SK-N-SH (cell line): ENCODE data around the gene MSANTD7. TPM values are rescaled to one million over a fixed set of nuclear protein-coding genes. Genes with fewer than 3 reads are reported as not detected.

Experiments
- CTCF ChIA-PET: fragments of 300-600, 350-600 bp; formaldehyde crosslinking; extraction: SDS; loops from one replicate; lab custom pipeline; 2021; lab: Yijun Ruan, JAX
- POLR2A ChIA-PET: fragments of 350-600 bp; sonication (Branson Sonifier 250); formaldehyde crosslinking; extraction: SDS; loops from one replicate; lab custom pipeline; 2020; ENCODE audit warnings: antibody characterized with exemption, inconsistent platforms; lab: Yijun Ruan, JAX
- DNase-seq: peaks from one replicate; pipeline ENCODE4 v3.0.0; 2012
- H2AFZ ChIP-seq: fragments of 200-600 bp; sonication (generic); 2 replicates; pipeline ENCODE4 v1.8.1; 2016; ENCODE audit warnings: antibody characterized with exemption, mild to moderate bottlenecking, low read depth
- H3F3A ChIP-seq: fragments of 200-600 bp; sonication (generic); replicated peaks from 2 replicates; pipeline ENCODE3; 2016; ENCODE audit warnings: antibody characterized with exemption, mild to moderate bottlenecking; ENCODE audit not compliant: insufficient read depth
- H3K27ac ChIP-seq, 2 experiments: fragments of 200-500 bp in 1 of 2; fragments of 200-600 bp in 1 of 2; sonication (Bioruptor generic) in 1 of 2; sonication (generic), shearing (Covaris generic) in 1 of 2; 2 replicates each; pipeline versions ENCODE4 v1.5.1 to v1.6.1; 2014 to 2016; ENCODE audit warnings: low read depth in 2 of 2, inconsistent platforms in 1 of 2, low read length in 1 of 2, mild to moderate bottlenecking in 1 of 2, mixed read lengths in 1 of 2
- H3K27me3 ChIP-seq: fragments of 200-600 bp; sonication (generic), shearing (Covaris generic); 2 replicates; pipeline ENCODE4 v1.6.1; 2016; ENCODE audit warnings: mixed run types; ENCODE audit not compliant: insufficient read depth
- H3K36me3 ChIP-seq, 2 experiments: fragments of 200-500 bp in 1 of 2; fragments of 200-600 bp in 1 of 2; sonication (Bioruptor generic) in 1 of 2; sonication (generic) in 1 of 2; replicated peaks in 1 of 2; 2 replicates each; pipeline versions ENCODE3 to v1.5.1; 2014 to 2016; ENCODE audit warnings: low read length in 1 of 2, mild to moderate bottlenecking in 1 of 2; ENCODE audit not compliant: insufficient read depth in 2 of 2, control insufficient read depth in 1 of 2
- H3K4me1 ChIP-seq, 2 experiments: fragments of 200-500 bp in 1 of 2; fragments of 200-600 bp in 1 of 2; sonication (Bioruptor generic) in 1 of 2; sonication (generic), shearing (Covaris generic) in 1 of 2; 2 replicates each; pipeline versions ENCODE4 v1.5.1 to v1.6.1; 2014 to 2016; ENCODE audit warnings: low read depth in 1 of 2, low read length in 1 of 2, mixed run types in 1 of 2; ENCODE audit not compliant: insufficient read depth in 2 of 2, control insufficient read depth in 1 of 2
- H3K4me2 ChIP-seq: fragments of 200-600 bp; sonication (generic), shearing (Covaris generic); 2 replicates; pipeline ENCODE4 v1.6.1; 2017; ENCODE audit warnings: mixed run types
- H3K4me3 ChIP-seq, 2 experiments: fragments of 200-500 bp in 1 of 2; fragments of 200-600 bp in 1 of 2; sonication (Bioruptor generic) in 1 of 2; sonication (generic), shearing (Covaris generic) in 1 of 2; 2 replicates each; pipeline versions ENCODE4 v1.5.1 to v1.8.1; 2014 to 2016; ENCODE audit warnings: low read depth in 2 of 2, inconsistent platforms in 1 of 2, low read length in 1 of 2, mild to moderate bottlenecking in 1 of 2, mixed read lengths in 1 of 2, moderate library complexity in 1 of 2
- H3K79me2 ChIP-seq: fragments of 200-600 bp; sonication (generic); 2 replicates; pipeline ENCODE4 v1.8.1; 2017; ENCODE audit warnings: mild to moderate bottlenecking; ENCODE audit not compliant: insufficient read depth
- H3K9ac ChIP-seq: fragments of 200-600 bp; sonication (generic); 2 replicates; pipeline ENCODE4 v1.6.1; 2017; ENCODE audit warnings: mixed run types
- H3K9me2 ChIP-seq: fragments of 200-600 bp; sonication (generic); 2 replicates; pipeline ENCODE4 v1.6.1; 2017; ENCODE audit warnings: mixed run types
- H3K9me3 ChIP-seq: fragments of 200-600 bp; sonication (generic); 2 replicates; pipeline ENCODE4 v1.6.1; 2017; ENCODE audit warnings: mixed run types, mild to moderate bottlenecking, moderate library complexity
- H4K20me1 ChIP-seq: fragments of 200-600 bp; sonication (generic); 2 replicates; pipeline ENCODE4 v1.6.1; 2017; ENCODE audit warnings: mild to moderate bottlenecking, mixed run types; ENCODE audit not compliant: insufficient read depth
- EZH2phosphoT487 ChIP-seq: fragments of 200-600 bp; sonication (generic); IDR thresholded peaks from 2 replicates; pipeline ENCODE4 v1.6.1; 2017; ENCODE audit warnings: low read depth, mixed run types, mild to moderate bottlenecking, antibody characterized with exemption, moderate library complexity, borderline replicate concordance
- FOSL2 ChIP-seq: IDR thresholded peaks from 2 replicates; pipeline ENCODE4 v1.4.0; 2012; ENCODE audit warnings: low read depth, mild to moderate bottlenecking, moderate library complexity, borderline replicate concordance
- FOXJ3 ChIP-seq: sonication (generic); formaldehyde crosslinking; IDR thresholded peaks from 2 replicates; pipeline ENCODE4 v1.5.1; 2020; ENCODE audit warnings: mild to moderate bottlenecking, missing genetic modification reagents
- JUND ChIP-seq: IDR thresholded peaks from 2 replicates; pipeline ENCODE4 v1.4.0; 2012
- MXI1 ChIP-seq: IDR thresholded peaks from 2 replicates; pipeline ENCODE4 v1.6.1; 2012; ENCODE audit warnings: mild to moderate bottlenecking, low read depth, low read length, improper control_type of control experiment
- NFIC ChIP-seq: IDR thresholded peaks from 2 replicates; pipeline ENCODE4 v1.4.0; 2012; ENCODE audit warnings: borderline replicate concordance
- POLR2AphosphoS5 ChIP-seq: IDR thresholded peaks from 2 replicates; pipeline ENCODE4 v1.6.1; 2012; ENCODE audit warnings: low read depth, low read length
- SIN3A ChIP-seq: IDR thresholded peaks from 2 replicates; pipeline ENCODE4 v1.6.1; 2012; ENCODE audit warnings: low read depth, mild to moderate bottlenecking, low read length, moderate library complexity, borderline replicate concordance
- WGBS: methylation state at CpG from one replicate; pipeline ENCODE4 v1.1.6; 2017; ENCODE audit warnings: low lambda C conversion rate; 5-methylcytosine and 5-hydroxymethylcytosine counted together
- polyA plus RNA-seq, 3 experiments: library from polyadenylated mRNA; depleted of rRNA; stranded (reverse); fragments of >200 nt; gene quantifications; 2 replicates each; pipeline ENCODE4 v1.2.3, GENCODE V29; 2012
- TF ChIP-seq, protein P1 (sequence below): fragments of 200-600 bp; sonication (generic); IDR thresholded peaks from 2 replicates; pipeline ENCODE4 v1.6.1; 2017; ENCODE audit warnings: antibody characterized with exemption, mild to moderate bottlenecking, moderate library complexity
- TF ChIP-seq, protein P2 (sequence below): IDR thresholded peaks from 2 replicates; pipeline ENCODE4 v1.4.0; 2012; ENCODE audit warnings: low read depth, borderline replicate concordance
- TF ChIP-seq, protein P3 (sequence below): IDR thresholded peaks from 2 replicates; pipeline ENCODE4 v1.4.0; 2012; ENCODE audit warnings: low read depth

MSANTD7 gene
- polyA plus RNA-seq, 1 of the 3 experiments (the other 2 are of a cell fraction): 3.2 TPM

DNA sequence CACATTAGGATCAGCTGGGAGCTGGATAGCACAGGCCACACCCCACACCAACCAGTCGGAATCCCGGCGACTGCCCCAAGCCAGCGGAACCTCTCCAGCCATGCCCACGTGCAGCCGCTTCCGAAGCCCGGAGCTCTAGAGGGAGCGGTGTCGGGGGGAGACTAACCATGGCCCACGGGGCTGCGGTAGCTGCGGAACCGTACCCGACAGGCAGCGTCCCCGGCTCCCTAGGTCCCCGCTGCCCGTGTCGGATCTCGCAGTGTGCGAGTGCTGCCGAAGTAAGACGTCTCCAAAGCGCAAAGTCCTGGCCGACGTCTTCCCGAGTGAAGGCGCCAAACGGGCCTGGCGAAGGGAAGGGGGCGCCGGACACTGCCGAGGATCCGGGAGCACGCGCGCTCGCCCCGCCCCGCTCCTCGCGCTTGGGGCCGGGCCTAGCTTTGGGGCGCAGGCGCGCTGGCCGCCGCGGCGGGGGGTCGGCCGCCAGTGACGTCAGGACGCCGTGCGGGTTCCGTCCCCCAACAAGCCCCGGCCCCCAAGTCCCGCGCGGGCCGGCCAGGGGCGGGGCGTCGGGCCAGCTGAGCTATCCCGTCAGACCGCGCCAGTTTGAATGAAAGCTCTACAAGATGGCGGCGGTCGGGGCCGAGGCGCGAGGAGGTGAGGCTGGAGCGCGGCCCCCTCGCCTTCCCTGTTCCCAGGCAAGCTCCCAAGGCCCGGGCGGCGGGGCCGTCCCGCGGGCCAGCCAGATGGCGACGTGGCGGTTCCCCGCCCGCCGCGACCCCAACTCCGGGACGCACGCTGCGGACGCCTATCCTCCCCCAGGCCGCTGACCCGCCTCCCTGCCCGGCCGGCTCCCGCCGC is 40.4 kb downstream of the MSANTD7 start, which contains the start of gene SUV39H2 (continued):
- TF ChIP-seq, protein P1, sequence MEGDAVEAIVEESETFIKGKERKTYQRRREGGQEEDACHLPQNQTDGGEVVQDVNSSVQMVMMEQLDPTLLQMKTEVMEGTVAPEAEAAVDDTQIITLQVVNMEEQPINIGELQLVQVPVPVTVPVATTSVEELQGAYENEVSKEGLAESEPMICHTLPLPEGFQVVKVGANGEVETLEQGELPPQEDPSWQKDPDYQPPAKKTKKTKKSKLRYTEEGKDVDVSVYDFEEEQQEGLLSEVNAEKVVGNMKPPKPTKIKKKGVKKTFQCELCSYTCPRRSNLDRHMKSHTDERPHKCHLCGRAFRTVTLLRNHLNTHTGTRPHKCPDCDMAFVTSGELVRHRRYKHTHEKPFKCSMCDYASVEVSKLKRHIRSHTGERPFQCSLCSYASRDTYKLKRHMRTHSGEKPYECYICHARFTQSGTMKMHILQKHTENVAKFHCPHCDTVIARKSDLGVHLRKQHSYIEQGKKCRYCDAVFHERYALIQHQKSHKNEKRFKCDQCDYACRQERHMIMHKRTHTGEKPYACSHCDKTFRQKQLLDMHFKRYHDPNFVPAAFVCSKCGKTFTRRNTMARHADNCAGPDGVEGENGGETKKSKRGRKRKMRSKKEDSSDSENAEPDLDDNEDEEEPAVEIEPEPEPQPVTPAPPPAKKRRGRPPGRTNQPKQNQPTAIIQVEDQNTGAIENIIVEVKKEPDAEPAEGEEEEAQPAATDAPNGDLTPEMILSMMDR: 0 out of 2 replicates have a peak, but pooled peaks have one; percentile 18
- TF ChIP-seq POLR2AphosphoS5 (peak; percentile 88), JUND (no peak), FOSL2 (no peak), SIN3A (peak; percentile 23; the same call in 1 of the 2 replicates), EZH2phosphoT487 (no peak), FOXJ3 (no peak)
- TF ChIP-seq, protein P2, sequence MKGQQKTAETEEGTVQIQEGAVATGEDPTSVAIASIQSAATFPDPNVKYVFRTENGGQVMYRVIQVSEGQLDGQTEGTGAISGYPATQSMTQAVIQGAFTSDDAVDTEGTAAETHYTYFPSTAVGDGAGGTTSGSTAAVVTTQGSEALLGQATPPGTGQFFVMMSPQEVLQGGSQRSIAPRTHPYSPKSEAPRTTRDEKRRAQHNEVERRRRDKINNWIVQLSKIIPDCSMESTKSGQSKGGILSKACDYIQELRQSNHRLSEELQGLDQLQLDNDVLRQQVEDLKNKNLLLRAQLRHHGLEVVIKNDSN: peak; percentile 36; the same call in 1 of the 2 replicates

DNA sequence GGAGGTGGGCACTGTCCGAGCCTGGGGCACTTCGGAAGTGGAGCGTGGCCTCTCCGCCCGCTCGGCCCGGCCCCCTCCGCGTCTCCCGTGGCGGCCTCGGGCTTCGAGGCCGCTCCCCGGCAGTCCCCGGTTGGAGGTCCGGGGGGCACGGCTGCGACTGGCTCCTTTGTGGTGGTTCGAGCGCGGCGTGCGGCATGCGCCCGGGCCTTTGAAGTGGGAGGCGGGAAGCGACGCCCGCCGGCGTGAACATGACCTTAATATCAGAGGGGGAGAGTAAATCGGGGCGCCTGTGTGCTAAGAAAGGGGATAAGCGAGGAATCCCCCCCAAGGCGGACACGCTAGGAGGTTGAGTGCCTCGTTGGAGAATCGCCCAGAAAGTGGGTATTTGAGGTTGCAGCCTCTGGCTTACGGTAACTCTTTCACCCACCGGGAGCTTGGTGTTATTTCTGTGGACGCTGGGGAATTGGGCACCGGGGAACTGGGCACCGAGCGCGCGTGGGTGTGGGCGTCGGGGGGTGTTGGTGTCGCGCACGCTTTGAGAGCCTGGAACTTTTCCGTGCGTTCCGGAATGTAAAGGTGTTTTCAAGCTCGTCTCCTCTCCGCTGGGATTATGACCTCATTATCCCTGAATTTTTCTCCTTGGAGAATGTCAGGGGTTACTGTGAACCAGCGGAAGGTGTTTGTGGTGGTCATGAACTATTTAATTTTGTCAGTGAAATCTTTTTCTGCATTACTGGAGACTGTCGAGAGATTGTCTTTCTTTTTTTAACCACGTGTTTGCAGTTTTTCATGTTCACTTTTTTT is 41.2 kb downstream of the MSANTD7 start:
- no peaks in the 10 kb centered on the region for H3F3A ChIP-seq
- peak overlapping the region; percentile 88 to 97 for H3K4me3 ChIP-seq
- H3K9me3 ChIP-seq: no peaks in the 10 kb centered on the region
- WGBS: under 1% methylated on average over 26 of the region's 60 CpGs
- peaks cover 4 to 14% of the 10 kb centered on the region in 2 experiments for H3K36me3 ChIP-seq
- H4K20me1 ChIP-seq: no peaks in the 10 kb centered on the region
- H2AFZ ChIP-seq: peak overlapping the region; percentile 25; the same call in 1 of the 2 replicates
- POLR2A ChIA-PET: interaction anchor here (0.8 to 2.8 kb wide), 5 partner anchors 9 to 80 kb away, joined by 3 to 36 read pairs (median 12); partner anchors contain the start of genes CDNF, DCLRE1C, HSPA14 and MEIG1
- H3K79me2 ChIP-seq: peaks cover 87% of the 10 kb centered on the region
- CTCF ChIA-PET: interaction anchor here (0.8 to 1.7 kb wide), 4 partner anchors 10 to 382 kb away, joined by 3 to 8 read pairs (median 4); partner anchors contain the start of genes CDNF, HSPA14 and MSANTD7
- no peaks in the 10 kb centered on the region for H3K9me2 ChIP-seq
- no peaks in the 10 kb centered on the region for H3K27me3 ChIP-seq
- H3K9ac ChIP-seq: peak overlapping the region; percentile 90
- TF ChIP-seq FOSL2 (no peak), JUND (no peak), MXI1 (peak; percentile 61; the same call in 1 of the 2 replicates), NFIC (no peak)
- TF ChIP-seq, protein P3, sequence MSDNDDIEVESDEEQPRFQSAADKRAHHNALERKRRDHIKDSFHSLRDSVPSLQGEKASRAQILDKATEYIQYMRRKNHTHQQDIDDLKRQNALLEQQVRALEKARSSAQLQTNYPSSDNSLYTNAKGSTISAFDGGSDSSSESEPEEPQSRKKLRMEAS: peak; percentile 14; the same call in 1 of the 2 replicates
- H3K4me1 ChIP-seq: peaks cover 18 to 19% of the 10 kb centered on the region in 2 experiments; a peak in 3 of 4 replicates
- H3K4me2 ChIP-seq: peak overlapping the region; percentile 80
- no peak for DNase-seq
- peak overlapping the region; percentile 64 to 94 for H3K27ac ChIP-seq
